GM18526 (cell line): ENCODE data around the gene SOCS7.

Experiments used
- POLR2A ChIP-seq: IDR thresholded peaks from 3 replicates; pipeline ENCODE4 v1.6.1; 2011; ENCODE audit not compliant: insufficient read length; ENCODE audit errors: extremely low read depth

SOCS7 gene

GRCh38 chr17:38329808-38330730 lies 21.6 kb upstream of the SOCS7 start:
- no peak for TF ChIP-seq POLR2A

GRCh38 chr17:38330941-38331411 lies 20.7 kb upstream of the SOCS7 start:
- TF ChIP-seq POLR2A = no peak

GRCh38 chr17:38332735-38333134 lies 18.9 kb upstream of the SOCS7 start:
- no peak for TF ChIP-seq POLR2A

GRCh38 chr17:38333635-38334295 lies 17.9 kb upstream of the SOCS7 start:
- no peak for TF ChIP-seq POLR2A

GRCh38 chr17:38334480-38335364 lies 16.9 kb upstream of the SOCS7 start:
- TF ChIP-seq POLR2A = no peak

GRCh38 chr17:38336838-38337237 lies 14.8 kb upstream of the SOCS7 start:
- TF ChIP-seq POLR2A = no peak

GRCh38 chr17:38338053-38338452 lies 13.6 kb upstream of the SOCS7 start:
- TF ChIP-seq POLR2A = no peak

- no peak for TF ChIP-seq POLR2A
These were observed 13.1 kb upstream of the SOCS7 start for GRCh38 chr17:38338535-38338934.

- no peak for TF ChIP-seq POLR2A
These were observed 11.8 kb upstream of the SOCS7 start for GRCh38 chr17:38339891-38340290.

GRCh38 chr17:38341035-38341721 lies 10.5 kb upstream of the SOCS7 start:
- no peak for TF ChIP-seq POLR2A

GRCh38 chr17:38342886-38343607 lies 8.6 kb upstream of the SOCS7 start:
- no peak for TF ChIP-seq POLR2A

GRCh38 chr17:38343608-38344419 lies 7.8 kb upstream of the SOCS7 start, which contains the start of gene GPR179:
Gene GPR179, minus strand, starts transcription at chr17:38343956. Its CDS starts 167 bp downstream, at chr17:38343789.
- TF ChIP-seq POLR2A = no peak

- no peak for TF ChIP-seq POLR2A
These were observed 7.3 kb upstream of the SOCS7 start for GRCh38 chr17:38344420-38344745.
